ENCODE data around the gene PKMYT1.
A peak's percentile ranks its signal among the peaks of the same experiment; 100 is the strongest.

DNA sequence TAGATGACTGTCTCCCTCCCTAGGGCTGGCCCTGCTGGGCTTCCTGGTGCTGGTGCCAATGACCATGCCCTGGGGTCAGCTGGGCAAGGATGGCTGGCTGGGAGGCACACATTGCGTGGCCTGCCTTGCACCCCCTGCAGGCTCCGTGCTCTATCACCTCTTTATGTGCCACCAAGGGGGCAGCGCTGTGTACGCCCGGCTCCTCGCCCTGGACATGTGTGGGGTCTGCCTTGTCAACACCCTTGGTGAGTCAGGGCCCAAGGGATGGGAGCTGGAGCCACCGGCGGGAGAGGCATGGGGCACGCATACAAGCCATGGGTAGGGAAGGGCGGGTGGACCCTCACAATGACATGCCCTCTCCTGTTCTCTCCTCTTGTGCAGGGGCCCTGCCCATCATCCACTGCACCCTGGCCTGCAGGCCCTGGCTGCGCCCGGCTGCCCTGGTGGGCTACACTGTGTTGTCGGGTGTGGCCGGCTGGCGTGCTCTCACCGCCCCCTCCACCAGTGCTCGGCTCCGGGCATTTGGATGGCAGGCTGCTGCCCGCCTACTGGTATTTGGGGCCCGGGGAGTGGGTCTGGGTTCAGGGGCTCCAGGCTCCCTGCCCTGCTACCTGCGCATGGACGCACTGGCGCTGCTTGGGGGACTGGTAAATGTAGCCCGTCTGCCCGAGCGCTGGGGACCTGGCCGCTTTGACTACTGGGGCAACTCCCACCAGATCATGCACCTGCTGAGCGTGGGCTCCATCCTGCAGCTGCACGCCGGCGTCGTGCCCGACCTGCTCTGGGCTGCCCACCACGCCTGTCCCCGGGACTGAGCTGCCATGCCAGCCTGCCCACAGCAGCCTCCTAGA, 8.9 kb downstream of the PKMYT1 start:
- TF ChIP-seq MYC (IDR thresholded peaks at IDR 0.05; ENCODE audit: low read depth, low read length) (no peak), POLR2A (IDR thresholded peaks at IDR 0.05; ENCODE audit: extremely low read depth, insufficient read length) (peak; percentile 23)
- TF ChIP-seq, protein P1, sequence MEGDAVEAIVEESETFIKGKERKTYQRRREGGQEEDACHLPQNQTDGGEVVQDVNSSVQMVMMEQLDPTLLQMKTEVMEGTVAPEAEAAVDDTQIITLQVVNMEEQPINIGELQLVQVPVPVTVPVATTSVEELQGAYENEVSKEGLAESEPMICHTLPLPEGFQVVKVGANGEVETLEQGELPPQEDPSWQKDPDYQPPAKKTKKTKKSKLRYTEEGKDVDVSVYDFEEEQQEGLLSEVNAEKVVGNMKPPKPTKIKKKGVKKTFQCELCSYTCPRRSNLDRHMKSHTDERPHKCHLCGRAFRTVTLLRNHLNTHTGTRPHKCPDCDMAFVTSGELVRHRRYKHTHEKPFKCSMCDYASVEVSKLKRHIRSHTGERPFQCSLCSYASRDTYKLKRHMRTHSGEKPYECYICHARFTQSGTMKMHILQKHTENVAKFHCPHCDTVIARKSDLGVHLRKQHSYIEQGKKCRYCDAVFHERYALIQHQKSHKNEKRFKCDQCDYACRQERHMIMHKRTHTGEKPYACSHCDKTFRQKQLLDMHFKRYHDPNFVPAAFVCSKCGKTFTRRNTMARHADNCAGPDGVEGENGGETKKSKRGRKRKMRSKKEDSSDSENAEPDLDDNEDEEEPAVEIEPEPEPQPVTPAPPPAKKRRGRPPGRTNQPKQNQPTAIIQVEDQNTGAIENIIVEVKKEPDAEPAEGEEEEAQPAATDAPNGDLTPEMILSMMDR (IDR thresholded peaks at IDR 0.05; ENCODE audit: low read depth, low read length), result no peak
- TF ChIP-seq, protein P2, sequence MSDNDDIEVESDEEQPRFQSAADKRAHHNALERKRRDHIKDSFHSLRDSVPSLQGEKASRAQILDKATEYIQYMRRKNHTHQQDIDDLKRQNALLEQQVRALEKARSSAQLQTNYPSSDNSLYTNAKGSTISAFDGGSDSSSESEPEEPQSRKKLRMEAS (IDR thresholded peaks at IDR 0.05; ENCODE audit: low read depth, low read length), result no peak
